Caco-2 (cell line): ENCODE data around the gene AIFM1. TPM values are rescaled to one million over a fixed set of nuclear protein-coding genes. Genes with fewer than 3 reads are reported as not detected.

Source experiments
- BruUV-seq: library from RNA; stranded (reverse); fragments of 400-500 nt; replicated peaks from 2 replicates; lab custom pipeline; 2021; lab: Mats Ljungman, UMichigan
- CTCF ChIA-PET: fragments of 300-600 bp; sonication (Branson Sonifier 250); formaldehyde crosslinking; loops from one replicate; lab custom pipeline; 2022; ENCODE audit warnings: antibody characterized with exemption; lab: Charles Lee
- POLR2A ChIA-PET: fragments of 300-600 bp; sonication (Branson Sonifier 250); formaldehyde crosslinking; loops from one replicate; lab custom pipeline; 2022; ENCODE audit warnings: antibody characterized with exemption; lab: Charles Lee
- DNase-seq, 2 experiments: peaks; one replicate each; pipeline versions ENCODE4 v3.0.0 to v3.0.0-alpha.2; 2020 to 2022
- H3K27me3 ChIP-seq: replicated peaks from 2 replicates; pipeline ENCODE4 v1.6.0; 2011; ENCODE audit warnings: low read length; ENCODE audit not compliant: control insufficient read depth, insufficient read depth
- H3K36me3 ChIP-seq: 2 replicates; pipeline ENCODE4 v1.5.1; 2011; ENCODE audit warnings: low read length; ENCODE audit not compliant: control insufficient read depth, insufficient read depth
- H3K4me1 ChIP-seq: fragments of 250-450 bp; sonication (Bioruptor Pico); 2 replicates; pipeline ENCODE4 v1.5.1; 2020; ENCODE audit warnings: mild to moderate bottlenecking
- H3K4me3 ChIP-seq: 2 replicates; pipeline ENCODE4 v1.5.1; 2011; ENCODE audit warnings: low read depth, mild to moderate bottlenecking, control low read depth, low read length
- H3K9me3 ChIP-seq: fragments of 250-450 bp; sonication (Bioruptor Pico); 2 replicates; pipeline ENCODE4 v1.5.1; 2020; ENCODE audit warnings: mild to moderate bottlenecking, moderate library complexity
- H3K27ac Mint-ChIP-seq: one replicate; pipeline ENCODE4 v1.8.0; 2022; ENCODE audit warnings: mixed read lengths; ENCODE audit not compliant: unreplicated experiment
- H3K27me3 Mint-ChIP-seq: one replicate; pipeline ENCODE4 v1.8.0; 2022; ENCODE audit warnings: mixed read lengths; ENCODE audit not compliant: insufficient read depth, unreplicated experiment
- H3K36me3 Mint-ChIP-seq: one replicate; pipeline ENCODE4 v1.8.0; 2022; ENCODE audit warnings: mild to moderate bottlenecking, mixed read lengths; ENCODE audit not compliant: insufficient read depth, unreplicated experiment
- H3K4me1 Mint-ChIP-seq: one replicate; pipeline ENCODE4 v1.8.0; 2022; ENCODE audit warnings: low read depth, mixed read lengths; ENCODE audit not compliant: unreplicated experiment
- H3K4me3 Mint-ChIP-seq: one replicate; pipeline ENCODE4 v1.8.0; 2022; ENCODE audit warnings: mild to moderate bottlenecking, moderate library complexity, mixed read lengths; ENCODE audit not compliant: unreplicated experiment
- H3K9me3 Mint-ChIP-seq: one replicate; pipeline ENCODE4 v1.8.0; 2022; ENCODE audit warnings: mixed read lengths; ENCODE audit not compliant: unreplicated experiment
- intact Hi-C: fragments of 100-400 bp; cut with micrococcal nuclease; formaldehyde crosslinking; loops from one replicate; pipeline ENCODE4 v1.10.0; 2022; ENCODE audit not compliant: unreplicated experiment
- total RNA-seq: library from RNA; stranded (reverse); gene quantifications from 2 replicates; pipeline ENCODE4 v1.2.3, GENCODE V29; 2022
- TF ChIP-seq, protein P1 (sequence below), 2 experiments: fragments of 200-600 bp in 1 of 2; IDR thresholded peaks; 1 replicate in 1 of 2; 2 replicates in 1 of 2; pipeline versions ENCODE4 v1.5.1 to v1.8.0; 2011 to 2022; ENCODE audit warnings: antibody characterized with exemption in 1 of 2, control low read depth in 1 of 2, inconsistent platforms in 1 of 2, low read depth in 1 of 2, low read length in 1 of 2, mild to moderate bottlenecking in 1 of 2, moderate library complexity in 1 of 2; ENCODE audit not compliant: insufficient read depth in 1 of 2, severe bottlenecking in 1 of 2, unreplicated experiment in 1 of 2

The AIFM1 gene
- total RNA-seq, 1 experiment from 2014 or later: 53.0 TPM

GRCh38 chrX:130079824-130080406 lies 85.7 kb downstream of the AIFM1 start:
- Mint-ChIP-seq H3K9me3 (no peaks in the 10 kb centered on the region), H3K4me1 (no peaks in the 10 kb centered on the region), H3K27ac (no peak overlapping the region), H3K36me3 (peaks cover 48% of the 10 kb centered on the region), H3K4me3 (no peak overlapping the region), H3K27me3 (no peaks in the 10 kb centered on the region)
- CTCF ChIA-PET: interaction anchor here (0.6 to 1.6 kb wide), 9 partner anchors 8 to 452 kb away, joined by 3 to 12 read pairs (median 6); no protein-coding TSS in a partner anchor
- peak; percentile 44 to 57 for DNase-seq
- TF ChIP-seq, protein P1, sequence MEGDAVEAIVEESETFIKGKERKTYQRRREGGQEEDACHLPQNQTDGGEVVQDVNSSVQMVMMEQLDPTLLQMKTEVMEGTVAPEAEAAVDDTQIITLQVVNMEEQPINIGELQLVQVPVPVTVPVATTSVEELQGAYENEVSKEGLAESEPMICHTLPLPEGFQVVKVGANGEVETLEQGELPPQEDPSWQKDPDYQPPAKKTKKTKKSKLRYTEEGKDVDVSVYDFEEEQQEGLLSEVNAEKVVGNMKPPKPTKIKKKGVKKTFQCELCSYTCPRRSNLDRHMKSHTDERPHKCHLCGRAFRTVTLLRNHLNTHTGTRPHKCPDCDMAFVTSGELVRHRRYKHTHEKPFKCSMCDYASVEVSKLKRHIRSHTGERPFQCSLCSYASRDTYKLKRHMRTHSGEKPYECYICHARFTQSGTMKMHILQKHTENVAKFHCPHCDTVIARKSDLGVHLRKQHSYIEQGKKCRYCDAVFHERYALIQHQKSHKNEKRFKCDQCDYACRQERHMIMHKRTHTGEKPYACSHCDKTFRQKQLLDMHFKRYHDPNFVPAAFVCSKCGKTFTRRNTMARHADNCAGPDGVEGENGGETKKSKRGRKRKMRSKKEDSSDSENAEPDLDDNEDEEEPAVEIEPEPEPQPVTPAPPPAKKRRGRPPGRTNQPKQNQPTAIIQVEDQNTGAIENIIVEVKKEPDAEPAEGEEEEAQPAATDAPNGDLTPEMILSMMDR (IDR thresholded peaks at IDR 0.05; ENCODE audit: insufficient read depth in 1 of 2, low read depth in 1 of 2, low read length in 1 of 2, severe bottlenecking in 1 of 2, unreplicated experiment in 1 of 2): peak; percentile 35 to 72
- Histone ChIP-seq H3K4me3 (no peak overlapping the region), H3K27me3 (no peaks in the 10 kb centered on the region), H3K4me1 (no peaks in the 10 kb centered on the region), H3K36me3 (no peaks in the 10 kb centered on the region; the same call in 1 of the 2 replicates), H3K9me3 (no peaks in the 10 kb centered on the region)
- POLR2A ChIA-PET: no interaction called here
- intact Hi-C loops: loop anchor here (1.0 kb wide), 1 partner anchor 112 kb away; no protein-coding TSS in a partner anchor
- no TSS peak for BruUV-seq

Other genes starting within 250 kb of the AIFM1 start
- 19.8 and 21.1 TPM in 2 replicates for gene BCORL1, start 183.2 kb downstream of the AIFM1 start, total RNA-seq
- 24.3 and 25.3 TPM in 2 replicates for gene ELF4, start 55.3 kb downstream of the AIFM1 start, total RNA-seq
- gene RAB33A, start 6.1 kb upstream of the AIFM1 start, total RNA-seq: 0.35 TPM in 1 of 2 replicates, not detected in the other
- 5.6 and 6.4 TPM in 2 replicates for gene ZNF280C, start 103.1 kb upstream of the AIFM1 start, total RNA-seq
- gene SLC25A14, start 174.1 kb upstream of the AIFM1 start, total RNA-seq: 7.4 and 8.3 TPM in 2 replicates
- 0.29 TPM in 1 of 2 replicates, not detected in the other for gene GPR119, start 219.8 kb upstream of the AIFM1 start, total RNA-seq
- 21.3 and 22.6 TPM in 2 replicates for gene RBMX2, start 236.1 kb upstream of the AIFM1 start, total RNA-seq